Sigmoid colon (tissue), 7 donors: ENCODE data around the gene LPIN1. TPM values are rescaled to one million over a fixed set of nuclear protein-coding genes. Genes with fewer than 3 reads are reported as not detected.

ENCODE experiments used
- DNase-seq: peaks from one replicate; pipeline ENCODE4 v3.0.0-alpha.2; 2019
- H3K27ac ChIP-seq, 4 donors: fragments of 200-600 bp; sonication (generic); one replicate each; pipeline ENCODE4 v1.5.1; 2016 to 2019; ENCODE audit warnings: mild to moderate bottlenecking in 1 of 4
- H3K27me3 ChIP-seq, 3 donors: fragments of 200-600 bp; sonication (generic); one replicate each; pipeline ENCODE4 v1.5.1; 2019; ENCODE audit warnings: mild to moderate bottlenecking in 1 of 3
- H3K36me3 ChIP-seq, 4 donors: fragments of 200-600 bp; sonication (generic); one replicate each; pipeline ENCODE4 v1.5.1; 2016 to 2019
- H3K4me1 ChIP-seq, 4 donors: fragments of 200-600 bp; sonication (generic); one replicate each; pipeline ENCODE4 v1.5.1; 2017 to 2019
- H3K4me3 ChIP-seq, 4 donors: fragments of 200-600 bp; sonication (generic); one replicate each; pipeline ENCODE4 v1.5.1; 2017 to 2019; ENCODE audit warnings: mild to moderate bottlenecking in 2 of 4, moderate library complexity in 1 of 4
- H3K9me3 ChIP-seq, 4 donors: fragments of 200-600 bp in 3 of 4; sonication (generic) in 3 of 4; one replicate each; pipeline versions ENCODE4 v1.5.1 to v1.6.1; 2013 to 2019
- CTCF ChIP-seq, 4 experiments: fragments of 450-650 bp in 3 of 4; fragments of 200-600 bp in 1 of 4; IDR thresholded peaks; one replicate each; pipeline ENCODE4 v1.5.1; 2016 to 2019; ENCODE audit warnings: antibody characterized with exemption in 4 of 4, mild to moderate bottlenecking in 3 of 4, moderate library complexity in 2 of 4
- EP300 ChIP-seq, 4 donors: sonication (generic); formaldehyde crosslinking; IDR thresholded peaks; one replicate each; pipeline ENCODE4 v1.6.1; 2017; ENCODE audit warnings: antibody characterized with exemption in 4 of 4
- POLR2A ChIP-seq, 2 donors: fragments of 450-650 bp; IDR thresholded peaks; one replicate each; pipeline ENCODE4 v1.6.1; 2016; ENCODE audit warnings: antibody characterized with exemption in 2 of 2, mild to moderate bottlenecking in 2 of 2, moderate library complexity in 2 of 2
- POLR2AphosphoS5 ChIP-seq, 4 donors: sonication (generic); formaldehyde crosslinking; IDR thresholded peaks; one replicate each; pipeline ENCODE4 v1.6.1; 2017; ENCODE audit warnings: antibody characterized with exemption in 4 of 4
- WGBS, 2 donors: extraction: QIAGEN DNeasy Blood & Tissue Kit; methylation state at CpG; one replicate each; pipeline ENCODE4 v1.1.7; 2013; 5-methylcytosine and 5-hydroxymethylcytosine counted together
- intact Hi-C: fragments of 100-400 bp; cut with DNase I; formaldehyde crosslinking; loops from one replicate; pipeline ENCODE4 v1.15.1; 2023
- polyA plus RNA-seq, 3 donors: library from polyadenylated mRNA; stranded (reverse); fragments of 200-250 nt; gene quantifications; one replicate each; pipeline ENCODE4 v1.2.3, GENCODE V29; 2013
- total RNA-seq, 4 donors: library from RNA; depleted of rRNA; stranded (reverse); fragments of >200 nt; gene quantifications; one replicate each; pipeline ENCODE4 v1.1.0, GENCODE V29; 2016
- donor health status: healthy with polysubstance abuse.
- donor health status: Bipolar disorder and iron deficiency.
- donor health status: healthy.

The LPIN1 gene
- total and polyA plus RNA-seq, 7 donors = 4.2 to 37.4 (median 28.2) TPM

- Histone ChIP-seq H3K4me3 (no peak overlapping the region), H3K27me3 (no peaks in the 10 kb centered on the region), H3K9me3 (no peaks in the 10 kb centered on the region), H3K27ac (no peak overlapping the region), H3K36me3 (no peaks in the 10 kb centered on the region), H3K4me1 (peaks cover 0 to 12% (median 6%) of the 10 kb centered on the region in 4 donors)
- intact Hi-C loops = no loop called here
- TF ChIP-seq CTCF (IDR thresholded peaks at IDR 0.05) (no peak), POLR2A (IDR thresholded peaks at IDR 0.05) (no peak), EP300 (IDR thresholded peaks at IDR 0.05) (no peak), POLR2AphosphoS5 (IDR thresholded peaks at IDR 0.05) (no peak)
- WGBS, 2 donors = 73 to 82% methylated on average over 5 of the region's 5 CpGs
- DNase-seq = no peak
Measured at GRCh38 chr2:11870584-11870983, 124.2 kb downstream of the LPIN1 start.

- Histone ChIP-seq H3K9me3 (no peaks in the 10 kb centered on the region), H3K27ac (no peak overlapping the region), H3K27me3 (no peaks in the 10 kb centered on the region), H3K4me3 (no peak overlapping the region), H3K36me3 (no peaks in the 10 kb centered on the region), H3K4me1 (peaks cover 0 to 12% (median 6%) of the 10 kb centered on the region in 4 donors)
- 87 to 93% methylated on average over 4 of the region's 4 CpGs for WGBS, 2 donors
- DNase-seq = no peak
- TF ChIP-seq POLR2AphosphoS5 (IDR thresholded peaks at IDR 0.05) (no peak), POLR2A (IDR thresholded peaks at IDR 0.05) (no peak), EP300 (IDR thresholded peaks at IDR 0.05) (no peak), CTCF (IDR thresholded peaks at IDR 0.05) (no peak)
- intact Hi-C loops = no loop called here
Measured at GRCh38 chr2:11871421-11871820, 125.0 kb downstream of the LPIN1 start.

DNA sequence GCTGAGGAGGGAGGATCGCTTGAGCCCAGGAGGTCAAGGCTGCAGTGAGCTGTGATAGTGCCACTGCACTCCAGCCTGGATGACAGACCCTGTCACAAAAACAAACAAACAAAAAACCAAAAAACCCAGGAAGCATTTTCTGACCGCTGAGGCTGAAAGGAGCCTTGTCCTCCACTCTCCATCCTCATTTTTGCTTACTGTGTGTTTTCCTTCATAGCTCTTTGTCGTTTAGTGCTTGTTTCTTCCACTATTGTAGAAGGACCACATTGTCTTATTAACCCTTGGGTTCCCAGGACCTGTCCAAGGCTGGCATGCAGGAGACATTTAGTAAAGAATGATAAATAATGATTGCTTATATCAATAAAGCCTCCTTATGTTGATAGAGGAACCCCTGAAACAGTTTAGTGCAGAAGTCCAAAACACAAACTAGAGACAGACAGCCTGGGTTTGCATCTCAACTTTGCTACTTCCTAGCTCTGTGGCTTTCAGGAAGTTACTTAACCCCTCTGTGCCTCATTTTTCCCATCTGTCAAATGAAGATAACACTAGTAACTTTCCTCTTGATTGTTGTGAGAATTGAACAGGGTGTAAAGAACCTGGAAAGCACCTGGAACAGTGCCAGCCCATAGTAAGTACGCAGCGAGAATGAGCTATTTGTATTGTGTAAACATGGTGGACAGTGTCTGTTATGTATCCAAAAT lies 126.0 kb downstream of the LPIN1 start:
- WGBS, 2 donors = 35 to 47% methylated on average over 5 of the region's 5 CpGs
- no peaks in the 10 kb centered on the region for H3K27me3 ChIP-seq
- peaks cover 0 to 12% (median 6%) of the 10 kb centered on the region in 4 donors for H3K4me1 ChIP-seq
- no peak overlapping the region for H3K27ac ChIP-seq
- intact Hi-C loops = no loop called here
- TF ChIP-seq POLR2AphosphoS5 (IDR thresholded peaks at IDR 0.05) = no peak
- no peak for DNase-seq
- H3K36me3 ChIP-seq = no peaks in the 10 kb centered on the region
- no peaks in the 10 kb centered on the region for H3K9me3 ChIP-seq
- H3K4me3 ChIP-seq = no peak overlapping the region

GRCh38 chr2:11872948-11873269 lies 126.5 kb downstream of the LPIN1 start:
- H3K27ac ChIP-seq = no peak overlapping the region
- H3K4me3 ChIP-seq = no peak overlapping the region
- intact Hi-C loops = no loop called here
- TF ChIP-seq CTCF (IDR thresholded peaks at IDR 0.05) (no peak), EP300 (IDR thresholded peaks at IDR 0.05) (no peak), POLR2AphosphoS5 (IDR thresholded peaks at IDR 0.05) (no peak), POLR2A (IDR thresholded peaks at IDR 0.05) (no peak)
- H3K36me3 ChIP-seq = no peaks in the 10 kb centered on the region
- H3K9me3 ChIP-seq = no peaks in the 10 kb centered on the region
- no peak for DNase-seq
- no peaks in the 10 kb centered on the region for H3K27me3 ChIP-seq
- H3K4me1 ChIP-seq = peaks cover 0 to 12% (median 6%) of the 10 kb centered on the region in 4 donors
- 34 to 72% methylated on average over 2 of the region's 2 CpGs for WGBS, 2 donors

GRCh38 chr2:11873356-11874154 lies 127.1 kb downstream of the LPIN1 start:
- DNase-seq = peak; percentile 20
- intact Hi-C loops = no loop called here
- no peak overlapping the region for H3K27ac ChIP-seq
- H3K36me3 ChIP-seq = no peaks in the 10 kb centered on the region
- H3K4me1 ChIP-seq = peaks cover 0 to 12% (median 6%) of the 10 kb centered on the region in 4 donors
- H3K9me3 ChIP-seq = no peaks in the 10 kb centered on the region
- WGBS, 2 donors = 75% methylated on average over 11 of the region's 11 CpGs
- no peak overlapping the region for H3K4me3 ChIP-seq
- no peaks in the 10 kb centered on the region for H3K27me3 ChIP-seq
- TF ChIP-seq POLR2A (IDR thresholded peaks at IDR 0.05) = no peak
- TF ChIP-seq POLR2AphosphoS5 (IDR thresholded peaks at IDR 0.05) = no peak
- TF ChIP-seq EP300 (IDR thresholded peaks at IDR 0.05) = no peak
- no peak for TF ChIP-seq CTCF (IDR thresholded peaks at IDR 0.05)
